PFSK-1 (cell line): ENCODE results near the gene GSG1L.

Source experiments
- FOXP2 ChIP-seq: optimal IDR thresholded peaks from 2 replicates; pipeline ENCODE3; 2011; ENCODE audit warnings: borderline replicate concordance, control low read depth, inconsistent platforms; ENCODE audit not compliant: insufficient read depth; ENCODE audit errors: extremely low read length, extremely low read depth
- POLR2AphosphoS5 ChIP-seq: IDR thresholded peaks from 2 replicates; pipeline ENCODE4 v1.6.1; 2012; ENCODE audit warnings: low read depth, mild to moderate bottlenecking, control low read depth, low read length, moderate library complexity
- REST ChIP-seq, 2 experiments: IDR thresholded peaks; 2 replicates each; pipeline versions ENCODE4 v1.6.1 to v1.8.0; 2011 to 2012; ENCODE audit warnings: low read depth in 2 of 2, low read length in 2 of 2, control low read depth in 1 of 2, inconsistent platforms in 1 of 2, mild to moderate bottlenecking in 1 of 2, moderate library complexity in 1 of 2; ENCODE audit not compliant: insufficient read depth in 1 of 2
- SIN3A ChIP-seq: IDR thresholded peaks from 2 replicates; pipeline ENCODE4 v1.6.1; 2012; ENCODE audit warnings: mild to moderate bottlenecking, low read length, moderate library complexity, borderline replicate concordance; ENCODE audit not compliant: insufficient read depth
- TAF1 ChIP-seq: IDR thresholded peaks from 2 replicates; pipeline ENCODE4 v1.6.1; 2012; ENCODE audit warnings: low read length, control low read depth, borderline replicate concordance; ENCODE audit not compliant: insufficient read depth

Gene GSG1L

DNA sequence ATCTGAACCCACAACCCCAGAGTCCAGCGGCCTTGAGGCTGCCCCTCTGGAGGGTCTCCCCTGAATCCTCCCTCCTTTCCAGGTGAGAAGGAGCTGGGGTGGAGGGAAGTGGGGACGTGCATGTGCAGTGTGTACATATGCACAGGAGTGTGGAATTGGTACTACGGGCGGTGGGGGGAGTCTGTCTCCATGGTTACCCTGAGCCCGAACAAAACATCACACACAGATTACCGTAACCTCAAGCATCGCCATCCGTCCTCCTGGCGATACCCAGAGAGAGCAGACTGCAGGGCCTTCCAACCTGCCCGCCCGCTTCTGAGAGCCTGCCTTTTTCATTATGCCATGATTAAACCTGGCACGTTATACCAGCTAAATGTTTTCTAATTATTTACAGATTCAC, 25.1 kb downstream of the GSG1L start:
- TF ChIP-seq FOXP2 (no peak), POLR2AphosphoS5 (no peak), TAF1 (no peak), REST (IDR thresholded peaks at IDR 0.05; ENCODE audit: insufficient read depth in 1 of 2, low read depth in 2 of 2, low read length in 2 of 2) (no peak), SIN3A (no peak)

- no peak for TF ChIP-seq SIN3A
- TF ChIP-seq FOXP2 = no peak
- TF ChIP-seq POLR2AphosphoS5 = no peak
- no peak for TF ChIP-seq TAF1
- no peak for TF ChIP-seq REST (IDR thresholded peaks at IDR 0.05; ENCODE audit: insufficient read depth in 1 of 2, low read depth in 2 of 2, low read length in 2 of 2)
Measured at GRCh38 chr16:28035866-28036393, 27.6 kb downstream of the GSG1L start.

GRCh38 chr16:28033870-28034269, 29.6 kb downstream of the GSG1L start:
- TF ChIP-seq SIN3A (no peak), FOXP2 (no peak), POLR2AphosphoS5 (no peak), TAF1 (no peak), REST (IDR thresholded peaks at IDR 0.05; ENCODE audit: insufficient read depth in 1 of 2, low read depth in 2 of 2, low read length in 2 of 2) (no peak)

GRCh38 chr16:28029387-28030002, 34.0 kb downstream of the GSG1L start:
- TF ChIP-seq FOXP2 (no peak), TAF1 (no peak), POLR2AphosphoS5 (no peak), SIN3A (no peak), REST (IDR thresholded peaks at IDR 0.05; ENCODE audit: insufficient read depth in 1 of 2, low read depth in 2 of 2, low read length in 2 of 2) (no peak)

- TF ChIP-seq POLR2AphosphoS5 (no peak), TAF1 (no peak), REST (IDR thresholded peaks at IDR 0.05; ENCODE audit: insufficient read depth in 1 of 2, low read depth in 2 of 2, low read length in 2 of 2) (no peak), SIN3A (no peak), FOXP2 (no peak)
Measured at GRCh38 chr16:28027055-28027454, 36.5 kb downstream of the GSG1L start.
